ENCODE data around the gene HPCAL1. TPM values are rescaled to one million over a fixed set of nuclear protein-coding genes. Genes with fewer than 3 reads are reported as not detected.

Gene HPCAL1
- total and polyA plus RNA-seq, 2 of the 4 experiments (the other 2 are of a cell fraction): 8.2 to 33.7 TPM

GRCh38 chr2:10433264-10433946 is 130.7 kb downstream of the HPCAL1 start:
- Histone ChIP-seq H3K18ac (ENCODE audit: low read depth, low read length) (no peak overlapping the region), H3K23ac (ENCODE audit: low read depth, low read length) (no peak overlapping the region), H2BK5ac (ENCODE audit: low read depth, low read length, poor library complexity, severe bottlenecking) (peak overlapping the region; percentile 57), H3K4ac (ENCODE audit: low read depth, low read length) (peak overlapping the region; percentile 3; the same call in 1 of the 2 replicates), H3K9ac (ENCODE audit: low read depth, low read length) (no peak overlapping the region), H2BK15ac (ENCODE audit: low read depth, low read length) (no peak overlapping the region), H3K14ac (replicated peaks; ENCODE audit: low read depth, low read length) (no peak overlapping the region; the same call in 1 of the 2 replicates), H3K4me2 (ENCODE audit: low read depth, low read length) (no peak overlapping the region), H3K4me1 (ENCODE audit: control insufficient read depth, insufficient read depth, low read length) (no peaks in the 10 kb centered on the region), H2AK9ac (replicated peaks; ENCODE audit: low read depth, low read length, poor library complexity) (no peak overlapping the region), H4K91ac (ENCODE audit: insufficient read depth, low read depth, low read length) (no peak overlapping the region), H3K4me3 (ENCODE audit: insufficient read depth, low read depth, low read length) (no peak overlapping the region), H3K27me3 (ENCODE audit: control insufficient read depth, insufficient read depth, low read length) (no peaks in the 10 kb centered on the region), H2BK20ac (ENCODE audit: low read depth, low read length) (no peak overlapping the region), H2AFZ (replicated peaks; ENCODE audit: low read length, poor library complexity) (peak overlapping the region; percentile 54), H2BK120ac (ENCODE audit: low read depth, low read length) (no peak overlapping the region), H3K9me1 (ENCODE audit: insufficient read depth, low read length) (peaks cover 5% of the 10 kb centered on the region), H4K20me1 (ENCODE audit: insufficient read depth, low read length) (no peaks in the 10 kb centered on the region), H4K5ac (ENCODE audit: low read depth, low read length) (no peak overlapping the region), H3K56ac (ENCODE audit: extremely low read depth, insufficient read depth, low read length) (no peak overlapping the region), H3K27ac (ENCODE audit: insufficient read depth, low read length) (no peak overlapping the region), H4K8ac (ENCODE audit: low read depth in 2 of 2, low read length in 2 of 2) (no peak overlapping the region), H3K79me1 (ENCODE audit: low read depth in 1 of 2, low read length in 2 of 2) (no peaks in the 10 kb centered on the region; a peak in 1 of 4 replicates), H2AK5ac (ENCODE audit: low read depth, low read length) (peak overlapping the region; percentile 80; the same call in 1 of the 2 replicates), H3K9me3 (ENCODE audit: control insufficient read depth, insufficient read depth, low read length) (no peaks in the 10 kb centered on the region), H3K36me3 (ENCODE audit: control insufficient read depth, insufficient read depth, low read length) (no peaks in the 10 kb centered on the region)
- ChIA-PET CTCF (interaction anchor here (0.6 kb wide), 1 partner anchor 235 kb away, joined by 3 read pairs; no protein-coding TSS in a partner anchor), POLR2A (ENCODE audit: unreplicated experiment) (no interaction called here)
- in situ Hi-C loops (cut with MboI; ENCODE audit: low sequenced_read_pairs) (loop anchor here (5.0 kb wide), 1 partner anchor 356 kb away; no protein-coding TSS in a partner anchor), intact Hi-C loops (cut with micrococcal nuclease) (no loop called here), dilution Hi-C loops (cut with HindIII; ENCODE audit: low sequenced_read_pairs, unreplicated experiment) (no loop called here)
- ATAC-seq (ENCODE audit: low read depth) (no peak), DNase-seq (no peak)
- TF ChIP-seq CHD1 (IDR thresholded peaks at IDR 0.05; ENCODE audit: low read depth, low read length) (no peak), NFE2L2 (IDR thresholded peaks at IDR 0.05; ENCODE audit: low read depth, low read length) (no peak), POLR2A (IDR thresholded peaks at IDR 0.05; ENCODE audit: low read depth, low read length) (no peak), CTCF (conservative IDR thresholded peaks at IDR 0.05; ENCODE audit: low read depth, low read length) (no peak), BHLHE40 (IDR thresholded peaks at IDR 0.05; ENCODE audit: low read depth, low read length) (no peak), RFX5 (IDR thresholded peaks at IDR 0.05; ENCODE audit: low read depth, low read length) (no peak), FOS (IDR thresholded peaks at IDR 0.05; ENCODE audit: low read depth, low read length) (no peak), CEBPB (IDR thresholded peaks at IDR 0.05; ENCODE audit: low read depth, low read length) (no peak), RCOR1 (IDR thresholded peaks at IDR 0.05; ENCODE audit: insufficient replicate concordance, low read length) (no peak), USF2 (IDR thresholded peaks at IDR 0.05; ENCODE audit: low read depth, low read length) (no peak), MAFK (IDR thresholded peaks at IDR 0.05; ENCODE audit: low read depth, low read length) (no peak), ELK1 (IDR thresholded peaks at IDR 0.05; ENCODE audit: borderline replicate concordance, low read depth, low read length) (no peak), RAD21 (IDR thresholded peaks at IDR 0.05; ENCODE audit: low read length) (no peak)
- 97% methylated on average over 9 of the region's 10 CpGs; no CpG with 5 or more reads in 1 of the 2 experiments for WGBS, 2 experiments (ENCODE audit: extremely low coverage in 2 of 2, insufficient read length in 1 of 2)
- no TSS peak for BruUV-seq (replicated peaks)
